ENCODE measurements around the gene KIAA0232.

DNA sequence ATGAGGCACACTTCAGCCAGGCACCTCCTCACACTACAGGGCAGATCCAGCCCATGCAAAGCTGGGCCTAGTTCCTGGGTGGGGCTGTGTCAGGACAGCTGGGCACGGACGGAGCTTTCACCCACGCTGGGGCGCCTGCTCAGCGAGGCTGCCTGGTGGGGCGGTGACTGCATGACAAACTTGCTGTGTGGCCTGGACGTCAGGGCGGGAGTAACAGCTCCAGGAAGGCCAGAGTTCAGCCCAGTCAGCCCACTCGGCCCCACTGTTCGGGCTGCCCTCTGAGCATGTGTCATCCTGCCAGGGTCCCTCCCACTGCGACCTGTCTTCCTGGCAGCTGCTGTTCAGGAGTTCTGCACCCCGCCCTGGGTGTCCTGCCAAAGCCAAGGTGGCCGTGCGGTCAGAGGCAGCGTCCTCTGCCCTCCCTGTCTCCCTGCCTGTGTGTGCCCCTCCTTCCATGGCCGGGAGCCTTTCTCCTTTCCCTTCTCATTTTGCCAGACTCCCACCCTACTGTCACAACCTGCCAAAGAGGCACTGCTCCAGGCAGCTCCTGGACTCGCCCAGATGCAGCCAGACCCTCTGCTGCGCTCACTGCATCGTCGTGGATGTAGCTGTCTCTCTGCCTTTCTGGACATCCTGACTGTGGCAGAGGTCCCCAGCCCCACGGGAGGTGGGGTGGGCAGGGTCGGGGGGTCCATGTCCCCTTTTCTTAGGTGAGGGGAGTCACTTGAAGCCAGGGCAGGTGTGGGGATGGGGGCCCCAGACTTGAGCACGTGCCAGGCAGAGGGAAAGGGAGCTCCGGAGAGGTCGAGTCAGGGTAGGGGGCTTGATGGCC lies 33.0 kb upstream of the KIAA0232 start:
- TF ChIP-seq TAF1 (conservative IDR thresholded peaks at IDR 0.05): no peak
- TF ChIP-seq, protein P1, sequence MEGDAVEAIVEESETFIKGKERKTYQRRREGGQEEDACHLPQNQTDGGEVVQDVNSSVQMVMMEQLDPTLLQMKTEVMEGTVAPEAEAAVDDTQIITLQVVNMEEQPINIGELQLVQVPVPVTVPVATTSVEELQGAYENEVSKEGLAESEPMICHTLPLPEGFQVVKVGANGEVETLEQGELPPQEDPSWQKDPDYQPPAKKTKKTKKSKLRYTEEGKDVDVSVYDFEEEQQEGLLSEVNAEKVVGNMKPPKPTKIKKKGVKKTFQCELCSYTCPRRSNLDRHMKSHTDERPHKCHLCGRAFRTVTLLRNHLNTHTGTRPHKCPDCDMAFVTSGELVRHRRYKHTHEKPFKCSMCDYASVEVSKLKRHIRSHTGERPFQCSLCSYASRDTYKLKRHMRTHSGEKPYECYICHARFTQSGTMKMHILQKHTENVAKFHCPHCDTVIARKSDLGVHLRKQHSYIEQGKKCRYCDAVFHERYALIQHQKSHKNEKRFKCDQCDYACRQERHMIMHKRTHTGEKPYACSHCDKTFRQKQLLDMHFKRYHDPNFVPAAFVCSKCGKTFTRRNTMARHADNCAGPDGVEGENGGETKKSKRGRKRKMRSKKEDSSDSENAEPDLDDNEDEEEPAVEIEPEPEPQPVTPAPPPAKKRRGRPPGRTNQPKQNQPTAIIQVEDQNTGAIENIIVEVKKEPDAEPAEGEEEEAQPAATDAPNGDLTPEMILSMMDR (IDR thresholded peaks at IDR 0.05; ENCODE audit: low read depth, low read length, missing input control): no peak
- no peak for TF ChIP-seq GABPA (IDR thresholded peaks at IDR 0.05 in 1 of 2, conservative IDR thresholded peaks at IDR 0.05 in 1 of 2)
- TF ChIP-seq, protein P2, sequence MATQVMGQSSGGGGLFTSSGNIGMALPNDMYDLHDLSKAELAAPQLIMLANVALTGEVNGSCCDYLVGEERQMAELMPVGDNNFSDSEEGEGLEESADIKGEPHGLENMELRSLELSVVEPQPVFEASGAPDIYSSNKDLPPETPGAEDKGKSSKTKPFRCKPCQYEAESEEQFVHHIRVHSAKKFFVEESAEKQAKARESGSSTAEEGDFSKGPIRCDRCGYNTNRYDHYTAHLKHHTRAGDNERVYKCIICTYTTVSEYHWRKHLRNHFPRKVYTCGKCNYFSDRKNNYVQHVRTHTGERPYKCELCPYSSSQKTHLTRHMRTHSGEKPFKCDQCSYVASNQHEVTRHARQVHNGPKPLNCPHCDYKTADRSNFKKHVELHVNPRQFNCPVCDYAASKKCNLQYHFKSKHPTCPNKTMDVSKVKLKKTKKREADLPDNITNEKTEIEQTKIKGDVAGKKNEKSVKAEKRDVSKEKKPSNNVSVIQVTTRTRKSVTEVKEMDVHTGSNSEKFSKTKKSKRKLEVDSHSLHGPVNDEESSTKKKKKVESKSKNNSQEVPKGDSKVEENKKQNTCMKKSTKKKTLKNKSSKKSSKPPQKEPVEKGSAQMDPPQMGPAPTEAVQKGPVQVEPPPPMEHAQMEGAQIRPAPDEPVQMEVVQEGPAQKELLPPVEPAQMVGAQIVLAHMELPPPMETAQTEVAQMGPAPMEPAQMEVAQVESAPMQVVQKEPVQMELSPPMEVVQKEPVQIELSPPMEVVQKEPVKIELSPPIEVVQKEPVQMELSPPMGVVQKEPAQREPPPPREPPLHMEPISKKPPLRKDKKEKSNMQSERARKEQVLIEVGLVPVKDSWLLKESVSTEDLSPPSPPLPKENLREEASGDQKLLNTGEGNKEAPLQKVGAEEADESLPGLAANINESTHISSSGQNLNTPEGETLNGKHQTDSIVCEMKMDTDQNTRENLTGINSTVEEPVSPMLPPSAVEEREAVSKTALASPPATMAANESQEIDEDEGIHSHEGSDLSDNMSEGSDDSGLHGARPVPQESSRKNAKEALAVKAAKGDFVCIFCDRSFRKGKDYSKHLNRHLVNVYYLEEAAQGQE (IDR thresholded peaks at IDR 0.05): peak; percentile 56
- peak; percentile 94 to 96 for TF ChIP-seq HNF4A (conservative IDR thresholded peaks at IDR 0.05)
